ENCODE data around the gene TXLNB. TPM values are rescaled to one million over a fixed set of nuclear protein-coding genes. Genes with fewer than 3 reads are reported as not detected.

The TXLNB gene
- total RNA-seq, 1 experiment from 2014 or later = 0.15 TPM

- TF ChIP-seq, protein P1, sequence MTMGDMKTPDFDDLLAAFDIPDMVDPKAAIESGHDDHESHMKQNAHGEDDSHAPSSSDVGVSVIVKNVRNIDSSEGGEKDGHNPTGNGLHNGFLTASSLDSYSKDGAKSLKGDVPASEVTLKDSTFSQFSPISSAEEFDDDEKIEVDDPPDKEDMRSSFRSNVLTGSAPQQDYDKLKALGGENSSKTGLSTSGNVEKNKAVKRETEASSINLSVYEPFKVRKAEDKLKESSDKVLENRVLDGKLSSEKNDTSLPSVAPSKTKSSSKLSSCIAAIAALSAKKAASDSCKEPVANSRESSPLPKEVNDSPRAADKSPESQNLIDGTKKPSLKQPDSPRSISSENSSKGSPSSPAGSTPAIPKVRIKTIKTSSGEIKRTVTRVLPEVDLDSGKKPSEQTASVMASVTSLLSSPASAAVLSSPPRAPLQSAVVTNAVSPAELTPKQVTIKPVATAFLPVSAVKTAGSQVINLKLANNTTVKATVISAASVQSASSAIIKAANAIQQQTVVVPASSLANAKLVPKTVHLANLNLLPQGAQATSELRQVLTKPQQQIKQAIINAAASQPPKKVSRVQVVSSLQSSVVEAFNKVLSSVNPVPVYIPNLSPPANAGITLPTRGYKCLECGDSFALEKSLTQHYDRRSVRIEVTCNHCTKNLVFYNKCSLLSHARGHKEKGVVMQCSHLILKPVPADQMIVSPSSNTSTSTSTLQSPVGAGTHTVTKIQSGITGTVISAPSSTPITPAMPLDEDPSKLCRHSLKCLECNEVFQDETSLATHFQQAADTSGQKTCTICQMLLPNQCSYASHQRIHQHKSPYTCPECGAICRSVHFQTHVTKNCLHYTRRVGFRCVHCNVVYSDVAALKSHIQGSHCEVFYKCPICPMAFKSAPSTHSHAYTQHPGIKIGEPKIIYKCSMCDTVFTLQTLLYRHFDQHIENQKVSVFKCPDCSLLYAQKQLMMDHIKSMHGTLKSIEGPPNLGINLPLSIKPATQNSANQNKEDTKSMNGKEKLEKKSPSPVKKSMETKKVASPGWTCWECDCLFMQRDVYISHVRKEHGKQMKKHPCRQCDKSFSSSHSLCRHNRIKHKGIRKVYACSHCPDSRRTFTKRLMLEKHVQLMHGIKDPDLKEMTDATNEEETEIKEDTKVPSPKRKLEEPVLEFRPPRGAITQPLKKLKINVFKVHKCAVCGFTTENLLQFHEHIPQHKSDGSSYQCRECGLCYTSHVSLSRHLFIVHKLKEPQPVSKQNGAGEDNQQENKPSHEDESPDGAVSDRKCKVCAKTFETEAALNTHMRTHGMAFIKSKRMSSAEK (CRISPR knock-in tag; IDR thresholded peaks at IDR 0.05; ENCODE audit: borderline replicate concordance) = no peak
- no peak for TF ChIP-seq ZNF512 (CRISPR knock-in tag; IDR thresholded peaks at IDR 0.05; ENCODE audit: borderline replicate concordance)
These were observed 3.2 kb downstream of the TXLNB start (continued) for GRCh38 chr6:139288496-139289040.

DNA sequence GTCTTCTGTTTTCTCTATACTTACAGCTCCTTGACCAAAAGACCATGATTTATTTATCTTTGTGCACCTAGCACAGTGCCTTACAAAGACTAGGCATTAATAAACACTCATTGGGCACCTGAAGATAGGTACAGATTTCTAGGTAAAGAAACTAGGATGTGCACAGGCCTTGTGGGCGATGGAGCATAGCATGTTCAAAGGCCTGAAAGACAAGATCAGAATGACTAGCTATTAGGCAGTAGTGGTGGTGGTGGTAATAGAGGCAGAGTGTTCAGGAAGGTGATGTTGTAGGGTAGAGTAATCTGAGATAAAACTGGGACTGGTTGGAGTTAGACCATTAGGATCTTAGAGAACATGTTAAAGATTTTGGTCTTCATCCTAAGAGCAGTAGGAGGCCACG, 3.9 kb downstream of the TXLNB start:
- no peak for DNase-seq (ENCODE audit: low spot score)
- peaks cover 17% of the 10 kb centered on the region for H3K4me1 Mint-ChIP-seq
- H3K27me3 Mint-ChIP-seq (ENCODE audit: low read depth) = no peaks in the 10 kb centered on the region
- ChIA-PET CTCF (interaction anchor here (1.5 kb wide), 1 partner anchor 37 kb away, joined by 6 read pairs; no protein-coding TSS in a partner anchor), POLR2A (no interaction called here)
- no peak overlapping the region for H3K27ac Mint-ChIP-seq
- no peak for ATAC-seq
- H3K9me3 Mint-ChIP-seq = peaks cover 16% of the 10 kb centered on the region; the same call in 1 of the 2 replicates
- no peaks in the 10 kb centered on the region for H3K36me3 Mint-ChIP-seq
- H3K4me3 Mint-ChIP-seq = no peak overlapping the region
- TF ChIP-seq ERG (CRISPR knock-in tag; IDR thresholded peaks at IDR 0.05) (no peak), ZNF317 (CRISPR knock-in tag; IDR thresholded peaks at IDR 0.05; ENCODE audit: borderline replicate concordance, low read depth) (no peak), CTCF (IDR thresholded peaks at IDR 0.05) (no peak), IRF2 (CRISPR knock-in tag; IDR thresholded peaks at IDR 0.05; ENCODE audit: borderline replicate concordance, low read depth) (no peak), ZNF121 (CRISPR knock-in tag; IDR thresholded peaks at IDR 0.05) (no peak), GTF2I (CRISPR knock-in tag; conservative IDR thresholded peaks at IDR 0.05) (no peak), ESRRA (CRISPR knock-in tag; IDR thresholded peaks at IDR 0.05; ENCODE audit: borderline replicate concordance) (no peak), CREM (CRISPR knock-in tag; IDR thresholded peaks at IDR 0.05) (no peak), SMAD3 (CRISPR knock-in tag; IDR thresholded peaks at IDR 0.05; ENCODE audit: borderline replicate concordance) (no peak), NR1H2 (CRISPR knock-in tag; IDR thresholded peaks at IDR 0.05) (no peak), CDX4 (CRISPR knock-in tag; IDR thresholded peaks at IDR 0.05; ENCODE audit: borderline replicate concordance) (no peak), FOXP1 (CRISPR knock-in tag; IDR thresholded peaks at IDR 0.05; ENCODE audit: borderline replicate concordance) (no peak), ZSCAN18 (CRISPR knock-in tag; IDR thresholded peaks at IDR 0.05) (no peak), ZNF423 (CRISPR knock-in tag; IDR thresholded peaks at IDR 0.05) (no peak)
- TF ChIP-seq, protein P2, sequence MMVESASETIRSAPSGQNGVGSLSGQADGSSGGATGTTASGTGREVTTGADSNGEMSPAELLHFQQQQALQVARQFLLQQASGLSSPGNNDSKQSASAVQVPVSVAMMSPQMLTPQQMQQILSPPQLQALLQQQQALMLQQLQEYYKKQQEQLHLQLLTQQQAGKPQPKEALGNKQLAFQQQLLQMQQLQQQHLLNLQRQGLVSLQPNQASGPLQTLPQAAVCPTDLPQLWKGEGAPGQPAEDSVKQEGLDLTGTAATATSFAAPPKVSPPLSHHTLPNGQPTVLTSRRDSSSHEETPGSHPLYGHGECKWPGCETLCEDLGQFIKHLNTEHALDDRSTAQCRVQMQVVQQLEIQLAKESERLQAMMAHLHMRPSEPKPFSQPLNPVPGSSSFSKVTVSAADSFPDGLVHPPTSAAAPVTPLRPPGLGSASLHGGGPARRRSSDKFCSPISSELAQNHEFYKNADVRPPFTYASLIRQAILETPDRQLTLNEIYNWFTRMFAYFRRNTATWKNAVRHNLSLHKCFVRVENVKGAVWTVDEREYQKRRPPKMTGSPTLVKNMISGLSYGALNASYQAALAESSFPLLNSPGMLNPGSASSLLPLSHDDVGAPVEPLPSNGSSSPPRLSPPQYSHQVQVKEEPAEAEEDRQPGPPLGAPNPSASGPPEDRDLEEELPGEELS (CRISPR knock-in tag; IDR thresholded peaks at IDR 0.05) = no peak
- TF ChIP-seq, protein P3, sequence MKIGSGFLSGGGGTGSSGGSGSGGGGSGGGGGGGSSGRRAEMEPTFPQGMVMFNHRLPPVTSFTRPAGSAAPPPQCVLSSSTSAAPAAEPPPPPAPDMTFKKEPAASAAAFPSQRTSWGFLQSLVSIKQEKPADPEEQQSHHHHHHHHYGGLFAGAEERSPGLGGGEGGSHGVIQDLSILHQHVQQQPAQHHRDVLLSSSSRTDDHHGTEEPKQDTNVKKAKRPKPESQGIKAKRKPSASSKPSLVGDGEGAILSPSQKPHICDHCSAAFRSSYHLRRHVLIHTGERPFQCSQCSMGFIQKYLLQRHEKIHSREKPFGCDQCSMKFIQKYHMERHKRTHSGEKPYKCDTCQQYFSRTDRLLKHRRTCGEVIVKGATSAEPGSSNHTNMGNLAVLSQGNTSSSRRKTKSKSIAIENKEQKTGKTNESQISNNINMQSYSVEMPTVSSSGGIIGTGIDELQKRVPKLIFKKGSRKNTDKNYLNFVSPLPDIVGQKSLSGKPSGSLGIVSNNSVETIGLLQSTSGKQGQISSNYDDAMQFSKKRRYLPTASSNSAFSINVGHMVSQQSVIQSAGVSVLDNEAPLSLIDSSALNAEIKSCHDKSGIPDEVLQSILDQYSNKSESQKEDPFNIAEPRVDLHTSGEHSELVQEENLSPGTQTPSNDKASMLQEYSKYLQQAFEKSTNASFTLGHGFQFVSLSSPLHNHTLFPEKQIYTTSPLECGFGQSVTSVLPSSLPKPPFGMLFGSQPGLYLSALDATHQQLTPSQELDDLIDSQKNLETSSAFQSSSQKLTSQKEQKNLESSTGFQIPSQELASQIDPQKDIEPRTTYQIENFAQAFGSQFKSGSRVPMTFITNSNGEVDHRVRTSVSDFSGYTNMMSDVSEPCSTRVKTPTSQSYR (CRISPR knock-in tag; IDR thresholded peaks at IDR 0.05) = no peak

Measured in WTC11 (cell line).